Left ventricle myocardium inferior (tissue), 1 donor: ENCODE measurements around the gene TMEM240. TPM values are rescaled to one million over a fixed set of nuclear protein-coding genes. Genes with fewer than 3 reads are reported as not detected.
A peak's percentile ranks its signal among the peaks of the same experiment; 100 is the strongest.

Source experiments
- DNase-seq: peaks from one replicate; pipeline ENCODE4 v3.0.0-alpha.2; 2020
- H3K27ac ChIP-seq: fragments of 200-600 bp; replicated peaks from 2 replicates; pipeline ENCODE4 v1.8.0; 2021
- H3K27me3 ChIP-seq: fragments of 200-600 bp; 2 replicates; pipeline ENCODE4 v1.8.0; 2021; ENCODE audit warnings: low read depth
- H3K36me3 ChIP-seq: fragments of 200-600 bp; 2 replicates; pipeline ENCODE4 v1.8.0; 2021
- H3K4me1 ChIP-seq: fragments of 200-600 bp; 2 replicates; pipeline ENCODE4 v1.8.0; 2021
- H3K4me3 ChIP-seq: fragments of 200-600 bp; 2 replicates; pipeline ENCODE4 v1.8.0; 2021; ENCODE audit warnings: mild to moderate bottlenecking, moderate library complexity
- H3K9me3 ChIP-seq: fragments of 200-600 bp; replicated peaks from 2 replicates; pipeline ENCODE4 v1.8.0; 2021
- CTCF ChIP-seq: fragments of 200-600 bp; IDR thresholded peaks from 2 replicates; pipeline ENCODE4 v1.8.0; 2021; ENCODE audit warnings: antibody characterized with exemption, mild to moderate bottlenecking, borderline replicate concordance
- intact Hi-C: fragments of 100-400 bp; cut with micrococcal nuclease; formaldehyde crosslinking; loops from one replicate; pipeline ENCODE4 v1.11.0; 2022
- total RNA-seq: library from RNA; stranded (reverse); fragmentation: NEBNext Ultra II Directional; extraction: Animal tissue kit (Norgen Biotek cat#: 25700); gene quantifications from one replicate; pipeline ENCODE4 v1.2.1, GENCODE V29; 2021
- donor health status: DM: no; HTN: yes; CAD: no; lungs with severe emphysema.

TMEM240 gene
- total RNA-seq, 1 donor from 2014 or later: 7.2 TPM

GRCh38 chr1:1567152-1567875 is 26.9 kb upstream of the TMEM240 start:
- H3K36me3 ChIP-seq: peaks cover 36% of the 10 kb centered on the region
- peaks cover 98% of the 10 kb centered on the region for H3K4me1 ChIP-seq
- no peak for DNase-seq
- H3K9me3 ChIP-seq: no peaks in the 10 kb centered on the region
- intact Hi-C loops: no loop called here
- H3K27me3 ChIP-seq: no peaks in the 10 kb centered on the region
- no peak overlapping the region for H3K27ac ChIP-seq
- no peak for TF ChIP-seq CTCF
- H3K4me3 ChIP-seq: no peak overlapping the region

GRCh38 chr1:1565340-1565739 is 24.9 kb upstream of the TMEM240 start:
- peaks cover 84% of the 10 kb centered on the region for H3K4me1 ChIP-seq
- DNase-seq: no peak

GRCh38 chr1:1564268-1564667 is 23.8 kb upstream of the TMEM240 start:
- DNase-seq: no peak
- H3K27ac ChIP-seq: peak overlapping the region; percentile 46

More at GRCh38 chr1:1565340-1565739, 24.9 kb upstream of the TMEM240 start:
- TF ChIP-seq CTCF: no peak
- Histone ChIP-seq H3K4me3 (no peak overlapping the region), H3K27ac (no peak overlapping the region), H3K36me3 (peaks cover 47% of the 10 kb centered on the region), H3K9me3 (no peaks in the 10 kb centered on the region), H3K27me3 (no peaks in the 10 kb centered on the region)
- intact Hi-C loops: no loop called here

GRCh38 chr1:1563688-1564087 is 23.3 kb upstream of the TMEM240 start:
- intact Hi-C loops: no loop called here
- Histone ChIP-seq H3K4me1 (peaks cover 71% of the 10 kb centered on the region), H3K36me3 (peaks cover 50% of the 10 kb centered on the region), H3K27me3 (no peaks in the 10 kb centered on the region), H3K4me3 (no peak overlapping the region), H3K9me3 (no peaks in the 10 kb centered on the region), H3K27ac (peak overlapping the region; percentile 46)
- TF ChIP-seq CTCF: no peak
- DNase-seq: no peak

More at GRCh38 chr1:1564268-1564667, 23.8 kb upstream of the TMEM240 start:
- Histone ChIP-seq H3K4me1 (peaks cover 75% of the 10 kb centered on the region), H3K36me3 (peaks cover 50% of the 10 kb centered on the region), H3K9me3 (no peaks in the 10 kb centered on the region), H3K4me3 (no peak overlapping the region), H3K27me3 (no peaks in the 10 kb centered on the region)
- intact Hi-C loops: no loop called here
- no peak for TF ChIP-seq CTCF

- no peak for TF ChIP-seq CTCF
- Histone ChIP-seq H3K4me3 (no peak overlapping the region), H3K4me1 (peaks cover 61% of the 10 kb centered on the region), H3K36me3 (peaks cover 50% of the 10 kb centered on the region), H3K27me3 (no peaks in the 10 kb centered on the region), H3K9me3 (no peaks in the 10 kb centered on the region), H3K27ac (peak overlapping the region; percentile 46)
- intact Hi-C loops: no loop called here
- peak; percentile 55 for DNase-seq
These were observed 22.3 kb upstream of the TMEM240 start for GRCh38 chr1:1562556-1563195.
